SK-N-SH treated with all-trans-retinoic acid at 6 μM for 48 hours (cell line): Measurements from ENCODE around the gene TLE7.

ENCODE experiments used
- ATAC-seq: fragments of 200-7000 bp; cut with Tn5 transposase; 3 replicates; pipeline ENCODE4 v1.9.1; 2020; ENCODE audit warnings: mild to moderate bottlenecking, moderate library complexity
- ARNTL ChIP-seq: fragments of 450-650 bp; formaldehyde crosslinking; IDR thresholded peaks from 2 replicates; pipeline ENCODE4 v1.5.0; 2020; ENCODE audit warnings: low read depth, mild to moderate bottlenecking, moderate library complexity, borderline replicate concordance
- BACH2 ChIP-seq: fragments of 250-450 bp; sonication (Bioruptor Pico); IDR thresholded peaks from 2 replicates; pipeline ENCODE4 v1.9.0; 2021; ENCODE audit warnings: mild to moderate bottlenecking, borderline replicate concordance
- CREB5 ChIP-seq: fragments of 250-450 bp; sonication (Bioruptor Pico); IDR thresholded peaks from 2 replicates; pipeline ENCODE4 v1.5.1; 2020; ENCODE audit warnings: low read depth, mild to moderate bottlenecking, moderate library complexity
- CSDC2 ChIP-seq: fragments of 250-450 bp; sonication (Bioruptor Pico); IDR thresholded peaks from 2 replicates; pipeline ENCODE4 v1.5.0; 2020; ENCODE audit warnings: mild to moderate bottlenecking, moderate library complexity
- CSRNP3 ChIP-seq: fragments of 250-450 bp; sonication (Bioruptor Pico); IDR thresholded peaks from 2 replicates; pipeline ENCODE4 v1.5.1; 2021; ENCODE audit warnings: mild to moderate bottlenecking, moderate library complexity
- ISL1 ChIP-seq: fragments of 250-450 bp; sonication (Bioruptor Pico); IDR thresholded peaks from 2 replicates; pipeline ENCODE4 v2.1.2; 2022; ENCODE audit warnings: mild to moderate bottlenecking, moderate library complexity
- OSR1 ChIP-seq: fragments of 250-450 bp; sonication (Bioruptor Pico); IDR thresholded peaks from 2 replicates; pipeline ENCODE4 v1.8.0; 2022; ENCODE audit warnings: moderate library complexity, mild to moderate bottlenecking, inconsistent platforms
- PATZ1 ChIP-seq: fragments of 250-450 bp; sonication (Bioruptor Pico); IDR thresholded peaks from 2 replicates; pipeline ENCODE4 v1.8.0; 2020; ENCODE audit warnings: mild to moderate bottlenecking, moderate library complexity, borderline replicate concordance
- PPARA ChIP-seq: fragments of 250-450 bp; sonication (Bioruptor Pico); IDR thresholded peaks from 2 replicates; pipeline ENCODE4 v1.5.0; 2020; ENCODE audit warnings: mild to moderate bottlenecking, borderline replicate concordance
- RARB ChIP-seq: fragments of 250-450 bp; sonication (Bioruptor Pico); IDR thresholded peaks from 2 replicates; pipeline ENCODE4 v1.8.0; 2021; ENCODE audit warnings: mild to moderate bottlenecking, moderate library complexity
- SNAI2 ChIP-seq: fragments of 250-450 bp; sonication (Bioruptor Pico); IDR thresholded peaks from 2 replicates; pipeline ENCODE4 v1.5.0; 2020; ENCODE audit warnings: mild to moderate bottlenecking, moderate library complexity
- TCF4 ChIP-seq: fragments of 250-450 bp; sonication (Bioruptor Pico); IDR thresholded peaks from 2 replicates; pipeline ENCODE4 v1.8.0; 2021; ENCODE audit warnings: mild to moderate bottlenecking, moderate library complexity, borderline replicate concordance
- TOX ChIP-seq: fragments of 250-450 bp; sonication (Bioruptor Pico); IDR thresholded peaks from 2 replicates; pipeline ENCODE4 v1.8.0; 2021; ENCODE audit warnings: mild to moderate bottlenecking, moderate library complexity, borderline replicate concordance
- TSHZ2 ChIP-seq: fragments of 250-450 bp; sonication (Bioruptor Pico); IDR thresholded peaks from 2 replicates; pipeline ENCODE4 v1.5.0; 2020; ENCODE audit warnings: mild to moderate bottlenecking, moderate library complexity
- ZC3H10 ChIP-seq: fragments of 250-450 bp; sonication (Bioruptor Pico); IDR thresholded peaks from 2 replicates; pipeline ENCODE4 v1.5.1; 2021; ENCODE audit warnings: mild to moderate bottlenecking, moderate library complexity
- ZFP3 ChIP-seq: fragments of 250-450 bp; sonication (Bioruptor Pico); IDR thresholded peaks from 2 replicates; pipeline ENCODE4 v1.5.0; 2020; ENCODE audit warnings: mild to moderate bottlenecking, moderate library complexity
- ZFP30 ChIP-seq: fragments of 450-650 bp; formaldehyde crosslinking; IDR thresholded peaks from 2 replicates; pipeline ENCODE4 v1.5.0; 2022; ENCODE audit warnings: mild to moderate bottlenecking, moderate library complexity
- ZNF565 ChIP-seq: fragments of 450-650 bp; formaldehyde crosslinking; conservative IDR thresholded peaks from 2 replicates; pipeline ENCODE4 v1.5.0; 2020; ENCODE audit warnings: low read depth, mild to moderate bottlenecking, moderate library complexity
- ZNF70 ChIP-seq: fragments of 450-650 bp; formaldehyde crosslinking; IDR thresholded peaks from 2 replicates; pipeline ENCODE4 v1.5.0; 2020; ENCODE audit warnings: mild to moderate bottlenecking, moderate library complexity
- ZNF8 ChIP-seq: fragments of 450-650 bp; formaldehyde crosslinking; IDR thresholded peaks from 2 replicates; pipeline ENCODE4 v1.5.0; 2020; ENCODE audit warnings: mild to moderate bottlenecking, moderate library complexity

The TLE7 gene

GRCh38 chr16:71402674-71403073, 39.2 kb downstream of the TLE7 start:
- TF ChIP-seq TCF4 (CRISPR knock-in tag) (no peak), ZNF565 (no peak), ARNTL (CRISPR knock-in tag) (no peak), ZNF70 (no peak), ZNF8 (CRISPR knock-in tag) (no peak), TOX (no peak), PPARA (CRISPR knock-in tag) (no peak), OSR1 (CRISPR knock-in tag) (no peak), TSHZ2 (CRISPR knock-in tag) (no peak), CSRNP3 (no peak), ZFP3 (CRISPR knock-in tag) (no peak), ZC3H10 (CRISPR knock-in tag) (no peak), ISL1 (CRISPR knock-in tag) (no peak), CREB5 (CRISPR knock-in tag) (no peak)
- no peak for ATAC-seq

- no peak for ATAC-seq
- TF ChIP-seq ZFP30 (CRISPR knock-in tag) (no peak), TOX (no peak), BACH2 (CRISPR knock-in tag) (no peak), CSRNP3 (no peak), ISL1 (CRISPR knock-in tag) (no peak), PATZ1 (CRISPR knock-in tag) (no peak), TSHZ2 (CRISPR knock-in tag) (no peak), OSR1 (CRISPR knock-in tag) (no peak), RARB (CRISPR knock-in tag) (no peak), TCF4 (CRISPR knock-in tag) (no peak), SNAI2 (CRISPR knock-in tag) (no peak), ZNF70 (no peak), ARNTL (CRISPR knock-in tag) (no peak), CSDC2 (CRISPR knock-in tag) (no peak), PPARA (CRISPR knock-in tag) (no peak)
Observed at GRCh38 chr16:71402007-71402406, 39.8 kb downstream of the TLE7 start.
